Measurements from ENCODE around the gene NETO2. TPM values are rescaled to one million over a fixed set of nuclear protein-coding genes. Genes with fewer than 3 reads are reported as not detected.

The NETO2 gene
- total RNA-seq, 1 donor = 7.2 TPM

DNA sequence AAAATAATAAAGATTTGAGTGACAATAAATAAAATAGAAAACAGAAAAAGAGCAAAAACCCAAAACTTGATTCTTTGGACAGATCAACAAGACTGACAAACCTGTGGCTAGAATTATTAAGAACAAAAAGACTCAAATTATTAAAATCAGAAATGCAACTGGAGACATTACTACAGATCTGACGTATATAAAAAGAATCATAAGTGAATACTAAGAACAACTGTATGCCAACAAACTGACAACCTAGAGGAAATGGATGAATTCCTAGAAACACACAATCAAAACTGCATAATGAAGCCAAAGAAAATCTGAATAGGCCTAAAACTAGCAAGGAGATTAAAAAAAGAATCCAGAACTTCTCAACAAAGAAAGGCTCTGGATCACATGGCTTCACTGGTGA lies 47.4 kb downstream of the NETO2 start:
- Histone ChIP-seq H3K27me3 (ENCODE audit: insufficient read depth, low read length) (no peaks in the 10 kb centered on the region), H3K4me1 (ENCODE audit: insufficient read depth, low read length) (no peaks in the 10 kb centered on the region), H3K9me3 (ENCODE audit: low read depth, low read length) (no peaks in the 10 kb centered on the region), H3K4me3 (ENCODE audit: low read length) (no peak overlapping the region)

DNA sequence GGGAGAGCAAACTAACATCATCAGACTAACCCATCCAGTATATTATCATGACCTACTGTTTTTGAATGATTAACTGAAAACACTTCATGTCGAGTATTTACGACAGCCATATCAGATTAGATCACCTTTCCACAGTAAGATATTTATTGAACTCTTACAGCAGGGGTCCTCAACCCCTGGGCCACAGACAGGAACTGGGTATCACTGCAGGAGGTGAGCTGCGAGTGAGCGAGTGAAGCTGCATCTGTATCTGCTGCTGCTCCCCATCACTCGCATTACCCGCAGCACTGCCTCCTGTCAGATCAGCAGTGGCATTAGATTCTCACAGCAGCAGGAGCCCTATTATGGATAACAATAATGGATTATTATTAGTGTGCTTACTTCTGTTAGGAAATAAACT lies 59.5 kb downstream of the NETO2 start:
- H3K4me1 ChIP-seq (ENCODE audit: insufficient read depth, low read length) = no peaks in the 10 kb centered on the region
- H3K4me3 ChIP-seq (ENCODE audit: low read length) = no peak overlapping the region
- H3K27me3 ChIP-seq (ENCODE audit: insufficient read depth, low read length) = no peaks in the 10 kb centered on the region
- H3K9me3 ChIP-seq (ENCODE audit: low read depth, low read length) = no peaks in the 10 kb centered on the region

DNA sequence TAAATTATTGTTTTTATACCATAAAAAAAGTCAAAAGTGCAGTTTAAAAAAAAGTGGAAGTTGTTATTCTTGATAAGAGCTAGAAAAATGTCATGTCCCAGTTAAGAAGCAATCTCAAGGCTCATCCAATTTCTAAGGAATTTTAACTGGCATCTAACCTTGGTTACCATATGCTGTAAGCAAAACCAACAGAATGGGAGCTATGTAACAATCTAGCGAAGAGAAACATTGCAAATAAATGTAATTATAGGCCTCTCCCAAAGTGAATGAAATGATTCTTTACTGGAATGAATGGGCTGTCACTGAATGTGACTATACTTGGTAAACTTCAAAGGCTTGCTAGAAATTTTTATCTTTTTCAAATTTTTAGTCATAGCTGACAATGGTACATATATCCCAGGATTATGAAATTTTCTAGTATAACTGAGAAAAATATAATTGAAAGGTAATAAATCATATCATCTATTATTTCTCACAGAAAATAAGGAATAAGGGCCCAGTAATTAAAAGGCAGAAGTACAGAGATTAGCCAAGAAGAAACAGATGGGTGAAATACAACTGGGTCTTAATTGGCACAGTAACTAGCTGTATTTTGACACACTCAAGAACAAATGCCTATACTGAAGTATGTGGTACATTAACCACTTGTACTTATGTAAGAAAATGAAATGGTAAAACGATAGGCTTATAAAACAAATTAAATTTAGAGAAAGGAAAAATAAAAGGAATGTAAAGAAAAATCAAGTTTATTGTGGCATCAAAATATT lies 61.5 kb downstream of the NETO2 start:
- Histone ChIP-seq H3K4me1 (ENCODE audit: insufficient read depth, low read length) (no peaks in the 10 kb centered on the region), H3K27me3 (ENCODE audit: insufficient read depth, low read length) (no peaks in the 10 kb centered on the region), H3K9me3 (ENCODE audit: low read depth, low read length) (no peaks in the 10 kb centered on the region), H3K4me3 (ENCODE audit: low read length) (no peak overlapping the region)

DNA sequence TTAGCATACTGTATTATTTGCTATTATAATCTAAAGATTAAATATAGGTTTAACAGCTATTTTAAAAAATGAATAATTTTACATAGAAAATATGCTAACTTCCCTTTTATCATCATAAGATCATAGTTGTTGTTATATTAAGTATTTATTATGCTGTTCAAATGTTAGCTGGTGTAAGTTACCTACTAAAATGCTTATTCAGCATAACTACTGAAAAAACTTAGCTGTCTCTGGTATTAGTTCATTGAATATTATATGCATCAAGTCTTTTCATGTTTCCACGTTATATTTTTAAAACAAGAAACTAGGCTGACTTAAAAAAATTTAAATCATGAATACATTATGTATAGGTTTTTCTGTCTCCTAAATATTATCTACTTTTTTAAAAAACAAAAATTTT lies 62.6 kb downstream of the NETO2 start:
- no peaks in the 10 kb centered on the region for H3K9me3 ChIP-seq (ENCODE audit: low read depth, low read length)
- H3K4me1 ChIP-seq (ENCODE audit: insufficient read depth, low read length) = no peaks in the 10 kb centered on the region
- no peaks in the 10 kb centered on the region for H3K27me3 ChIP-seq (ENCODE audit: insufficient read depth, low read length)
- H3K4me3 ChIP-seq (ENCODE audit: low read length) = no peak overlapping the region

DNA sequence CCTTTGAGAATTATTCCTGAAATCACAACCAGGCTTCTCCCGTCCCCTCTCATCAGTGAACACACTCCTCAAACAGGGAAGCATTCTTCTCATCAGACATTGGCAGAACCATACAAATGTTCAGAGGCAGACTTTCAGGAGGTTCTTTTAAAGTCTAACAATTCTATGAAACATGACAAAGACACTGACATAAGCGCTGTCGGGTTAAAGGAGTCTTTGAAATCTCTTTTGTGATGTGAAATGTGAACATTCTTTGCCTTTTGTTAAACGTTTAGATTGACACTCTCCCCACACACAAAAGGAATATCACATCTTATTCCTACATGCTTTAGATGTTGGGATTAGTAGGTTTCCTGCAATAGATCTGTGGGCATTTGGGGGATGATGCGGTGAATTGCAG lies 63.9 kb downstream of the NETO2 start:
- no peaks in the 10 kb centered on the region for H3K9me3 ChIP-seq (ENCODE audit: low read depth, low read length)
- H3K4me1 ChIP-seq (ENCODE audit: insufficient read depth, low read length) = no peaks in the 10 kb centered on the region
- no peaks in the 10 kb centered on the region for H3K27me3 ChIP-seq (ENCODE audit: insufficient read depth, low read length)
- no peak overlapping the region for H3K4me3 ChIP-seq (ENCODE audit: low read length)

DNA sequence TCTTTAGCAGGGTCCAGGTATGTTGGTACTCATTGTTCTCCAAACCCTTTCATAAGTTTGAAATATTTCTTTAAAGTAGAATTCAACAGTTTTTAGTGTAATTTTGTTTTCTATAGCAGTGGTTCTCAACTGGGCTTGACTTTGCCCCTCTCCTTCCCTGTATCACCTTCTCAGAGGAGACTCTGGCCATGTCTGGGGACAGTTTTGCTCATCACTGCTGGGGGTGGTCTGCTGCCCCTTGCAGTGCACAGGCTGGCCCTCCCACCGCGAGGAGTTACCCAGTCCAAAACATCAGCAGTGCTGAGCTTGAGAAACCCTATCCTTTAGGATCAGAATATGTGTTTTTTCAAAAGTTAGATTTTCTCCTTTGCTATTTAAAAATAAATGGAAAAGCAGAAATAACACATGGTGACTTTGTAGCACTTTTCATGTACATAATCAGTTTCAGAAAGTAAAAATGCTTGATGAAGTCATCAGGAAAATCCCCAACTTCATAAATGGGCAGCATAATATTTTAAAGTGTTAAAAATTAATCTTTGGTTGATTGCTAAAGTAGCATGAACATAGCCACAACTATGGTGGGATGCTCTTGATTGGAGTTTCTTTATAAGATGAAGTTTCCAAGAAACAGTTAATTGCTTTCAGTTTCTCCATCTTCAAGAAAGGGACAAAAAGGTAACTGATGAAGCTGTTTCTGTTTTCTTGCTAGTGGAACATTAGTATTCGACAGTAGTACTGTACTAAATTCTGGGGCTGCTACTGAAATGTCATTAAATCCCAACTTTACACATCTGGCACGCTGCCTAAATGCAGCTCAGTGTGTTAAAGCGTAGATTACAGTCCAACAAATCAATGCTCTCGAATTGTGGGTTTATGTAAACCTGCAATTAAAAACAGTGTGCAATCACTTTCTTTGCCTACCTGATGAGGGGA lies 70.3 kb downstream of the NETO2 start:
- no peaks in the 10 kb centered on the region for H3K27me3 ChIP-seq (ENCODE audit: insufficient read depth, low read length)
- H3K4me3 ChIP-seq (ENCODE audit: low read length) = no peak overlapping the region
- H3K9me3 ChIP-seq (ENCODE audit: low read depth, low read length) = no peaks in the 10 kb centered on the region
- no peaks in the 10 kb centered on the region for H3K4me1 ChIP-seq (ENCODE audit: insufficient read depth, low read length)

DNA sequence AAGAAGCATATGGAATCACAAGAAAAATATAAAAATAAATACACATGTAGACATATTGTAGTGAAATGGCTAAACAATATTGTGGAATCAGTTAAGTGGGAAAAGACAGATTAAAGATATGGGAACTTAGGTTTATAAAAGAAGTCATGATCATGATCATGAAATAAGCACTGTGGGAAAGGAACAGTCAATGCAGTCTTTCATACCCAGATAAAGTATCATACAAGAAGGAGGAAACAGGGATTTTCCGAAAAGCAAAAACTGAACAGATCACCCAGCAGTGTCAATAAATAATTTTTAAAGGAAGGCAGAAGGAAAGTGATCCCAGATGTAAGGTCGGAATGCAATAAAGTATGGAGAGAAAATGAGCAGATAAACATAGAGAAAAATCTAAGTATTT lies 71.6 kb downstream of the NETO2 start:
- H3K4me1 ChIP-seq (ENCODE audit: insufficient read depth, low read length) = no peaks in the 10 kb centered on the region
- H3K9me3 ChIP-seq (ENCODE audit: low read depth, low read length) = no peaks in the 10 kb centered on the region
- no peaks in the 10 kb centered on the region for H3K27me3 ChIP-seq (ENCODE audit: insufficient read depth, low read length)
- H3K4me3 ChIP-seq (ENCODE audit: low read length) = no peak overlapping the region

DNA sequence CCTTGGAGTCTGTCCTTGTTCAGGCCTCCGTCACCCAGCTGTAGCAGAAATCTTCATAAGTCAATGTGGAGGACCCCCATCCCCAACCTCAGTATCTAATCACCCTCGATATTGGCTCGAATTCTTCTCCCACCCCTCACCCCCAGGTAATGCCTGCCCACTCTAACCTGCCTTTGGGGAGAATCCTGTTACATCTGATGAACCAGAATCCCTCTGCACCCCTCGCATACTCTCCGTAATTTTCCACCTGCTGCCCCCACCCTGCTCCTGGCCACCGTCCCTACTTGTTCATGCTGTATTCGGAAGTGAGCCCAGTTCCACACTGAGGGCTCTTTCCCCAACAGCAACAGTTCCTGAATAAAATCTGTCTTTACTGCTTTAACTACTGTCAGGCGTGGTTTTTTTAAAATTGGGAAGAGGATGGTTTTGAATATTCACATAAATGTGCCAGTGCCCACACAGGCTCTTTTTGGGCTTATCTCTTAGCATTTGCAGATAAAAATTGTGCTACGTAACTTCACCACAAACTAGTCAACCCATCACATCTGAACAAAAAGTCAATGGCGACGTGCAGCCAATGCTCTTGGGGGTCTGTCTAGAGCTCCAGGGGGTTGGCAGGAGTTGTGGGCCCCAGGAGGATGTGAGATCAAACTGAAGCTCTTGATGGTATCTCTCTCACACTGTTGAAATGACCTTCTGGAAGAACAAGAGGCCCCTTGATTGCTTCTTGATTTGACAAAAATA lies 73.7 kb downstream of the NETO2 start:
- Histone ChIP-seq H3K9me3 (ENCODE audit: low read depth, low read length) (no peaks in the 10 kb centered on the region), H3K4me1 (ENCODE audit: insufficient read depth, low read length) (no peaks in the 10 kb centered on the region), H3K4me3 (ENCODE audit: low read length) (no peak overlapping the region), H3K27me3 (ENCODE audit: insufficient read depth, low read length) (no peaks in the 10 kb centered on the region)

DNA sequence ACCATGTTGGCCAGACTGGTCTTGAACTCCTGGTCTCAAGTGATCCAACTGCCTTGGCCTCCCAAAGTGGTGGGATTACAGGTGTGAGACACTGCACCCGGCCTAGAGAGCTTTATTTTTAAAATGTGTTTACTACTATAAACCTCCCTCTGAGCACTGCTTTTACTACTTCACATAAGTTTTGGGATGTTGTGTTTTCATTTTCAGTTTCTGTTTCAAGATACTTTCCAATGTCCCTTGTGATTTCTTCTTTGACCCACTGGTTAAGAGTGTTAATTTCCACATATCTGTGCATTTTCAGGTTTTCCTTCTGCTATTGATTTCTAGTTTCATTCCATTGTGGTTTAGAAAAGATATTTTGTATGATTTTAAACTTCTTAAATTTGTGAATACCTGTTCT lies 74.4 kb downstream of the NETO2 start:
- H3K4me1 ChIP-seq (ENCODE audit: insufficient read depth, low read length) = no peaks in the 10 kb centered on the region
- no peaks in the 10 kb centered on the region for H3K9me3 ChIP-seq (ENCODE audit: low read depth, low read length)
- no peak overlapping the region for H3K4me3 ChIP-seq (ENCODE audit: low read length)

DNA sequence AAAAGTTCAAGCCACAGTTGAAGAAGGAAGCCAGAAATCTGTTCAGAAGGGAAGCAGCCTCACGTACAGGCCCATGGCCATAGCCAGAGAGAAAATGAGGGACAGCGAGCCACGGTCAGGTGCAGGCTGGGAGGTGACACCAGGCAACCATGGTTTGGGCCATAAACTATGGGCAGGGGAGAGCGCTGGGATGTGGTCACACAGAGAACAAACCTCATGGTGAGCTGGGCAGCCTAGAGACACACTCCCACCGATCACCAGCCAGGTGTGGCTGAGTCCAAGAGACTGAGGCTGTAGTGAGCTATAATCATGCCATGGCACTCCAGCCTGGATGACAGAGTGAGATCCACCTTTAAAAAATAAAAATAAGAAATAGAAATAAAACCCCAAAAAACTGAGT lies 76.5 kb downstream of the NETO2 start:
- Histone ChIP-seq H3K4me1 (ENCODE audit: insufficient read depth, low read length) (no peaks in the 10 kb centered on the region), H3K9me3 (ENCODE audit: low read depth, low read length) (no peaks in the 10 kb centered on the region), H3K27me3 (ENCODE audit: insufficient read depth, low read length) (no peaks in the 10 kb centered on the region), H3K4me3 (ENCODE audit: low read length) (no peak overlapping the region)

More for the DNA sequence above, 74.4 kb downstream of the NETO2 start:
- H3K27me3 ChIP-seq (ENCODE audit: insufficient read depth, low read length) = no peaks in the 10 kb centered on the region

DNA sequence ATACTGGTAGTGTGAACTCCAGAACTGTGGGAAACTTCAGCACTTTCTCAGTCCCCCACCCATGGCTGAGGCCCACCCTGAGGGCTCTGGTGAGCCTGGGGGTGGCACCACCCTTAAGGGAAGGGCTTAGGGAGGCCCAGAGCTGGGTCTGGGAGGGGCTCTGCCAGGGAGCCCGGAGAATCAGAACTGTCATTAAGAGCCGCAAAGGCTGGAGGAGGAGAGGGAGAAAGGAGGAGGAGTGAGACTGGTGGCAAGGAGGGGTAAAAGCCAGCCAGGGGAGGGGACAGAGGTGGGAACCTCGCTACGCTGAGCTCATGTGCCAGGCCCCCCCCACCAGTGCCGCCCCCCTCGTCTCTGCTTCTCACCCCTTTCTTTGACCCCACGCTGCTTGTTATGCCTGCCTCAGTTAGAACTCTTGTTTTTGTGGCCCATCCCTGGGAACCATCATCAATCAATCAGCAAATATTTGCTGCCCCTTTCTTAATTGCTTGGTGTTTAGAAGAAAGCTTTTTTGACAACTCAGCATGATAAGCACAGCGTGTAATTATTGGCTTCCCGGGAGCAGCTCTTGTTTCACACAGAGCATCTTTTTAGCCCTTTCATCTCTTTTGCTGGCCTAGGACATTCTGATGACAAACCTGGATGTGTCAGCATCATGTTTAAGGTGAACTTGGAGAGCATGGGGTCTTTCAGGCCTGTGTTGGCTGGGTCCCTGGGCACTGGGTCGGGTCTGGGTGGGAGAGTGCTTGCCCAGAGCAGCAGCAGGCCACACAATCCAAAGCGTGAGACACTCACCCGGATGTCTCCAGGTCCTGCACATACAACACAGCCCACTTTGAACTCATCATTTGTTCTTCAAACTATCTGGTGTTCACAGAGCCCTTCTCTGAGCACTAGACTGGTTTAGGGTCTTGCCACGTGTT lies 77.7 kb downstream of the NETO2 start:
- Histone ChIP-seq H3K4me3 (ENCODE audit: low read length) (no peak overlapping the region), H3K4me1 (ENCODE audit: insufficient read depth, low read length) (no peaks in the 10 kb centered on the region), H3K27me3 (ENCODE audit: insufficient read depth, low read length) (no peaks in the 10 kb centered on the region), H3K9me3 (ENCODE audit: low read depth, low read length) (no peaks in the 10 kb centered on the region)

DNA sequence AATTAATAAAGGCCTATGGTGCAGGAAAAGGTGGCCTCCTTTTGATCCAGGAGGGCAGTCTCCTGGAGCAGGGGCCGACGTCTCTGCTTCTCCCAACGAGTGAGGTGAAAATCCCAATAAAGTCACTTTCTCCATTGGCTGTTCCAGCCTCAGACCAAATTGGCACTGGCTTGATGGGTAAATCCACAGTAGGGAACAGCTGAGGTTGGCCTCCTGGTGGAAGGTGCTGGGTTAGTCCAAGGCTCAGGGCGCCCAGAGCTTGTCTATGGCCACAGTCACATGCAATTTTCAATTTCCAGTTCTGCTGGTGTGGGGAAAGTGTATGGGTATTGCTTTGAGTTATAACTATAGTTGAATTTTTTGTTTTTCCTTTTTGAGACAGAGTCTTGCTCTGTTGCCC lies 79.0 kb downstream of the NETO2 start:
- H3K4me3 ChIP-seq (ENCODE audit: low read length) = no peak overlapping the region

DNA sequence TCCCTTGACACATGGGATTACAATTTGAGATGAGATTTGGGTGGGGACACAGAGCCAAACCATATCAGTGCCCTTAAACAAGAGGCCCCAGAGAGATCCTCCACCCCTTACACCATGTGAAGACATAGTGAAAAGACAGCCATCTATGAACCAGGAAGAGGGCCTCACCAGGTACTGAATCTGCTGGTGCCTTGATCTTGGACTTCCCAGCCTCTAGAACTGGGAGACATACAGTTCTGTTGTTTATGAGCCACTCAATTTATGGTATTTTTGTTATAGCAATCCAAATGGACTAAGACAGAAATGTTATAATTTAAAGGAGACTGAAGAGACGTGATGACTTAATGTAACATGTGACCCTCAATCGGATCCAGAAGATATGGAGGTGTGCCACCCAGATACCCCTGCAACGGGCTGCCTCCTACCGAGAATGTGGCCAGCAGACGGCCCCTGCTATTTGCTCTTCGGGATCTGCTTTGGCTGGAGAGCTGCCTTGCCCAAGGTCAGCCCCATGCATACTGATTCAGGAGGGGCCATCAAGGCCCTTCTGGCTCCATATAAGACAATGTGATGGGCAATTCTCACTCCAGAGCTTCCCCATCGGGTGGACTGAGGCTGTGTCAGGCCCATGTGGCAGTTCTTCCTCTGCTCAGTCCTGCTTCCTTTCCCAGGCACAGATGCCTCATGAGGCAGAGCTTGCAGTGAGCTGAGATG lies 80.6 kb downstream of the NETO2 start:
- Histone ChIP-seq H3K4me3 (ENCODE audit: low read length) (no peak overlapping the region), H3K27me3 (ENCODE audit: insufficient read depth, low read length) (no peaks in the 10 kb centered on the region), H3K4me1 (ENCODE audit: insufficient read depth, low read length) (no peaks in the 10 kb centered on the region), H3K9me3 (ENCODE audit: low read depth, low read length) (no peaks in the 10 kb centered on the region)

More for the DNA sequence above, 79.0 kb downstream of the NETO2 start:
- no peaks in the 10 kb centered on the region for H3K4me1 ChIP-seq (ENCODE audit: insufficient read depth, low read length)
- no peaks in the 10 kb centered on the region for H3K27me3 ChIP-seq (ENCODE audit: insufficient read depth, low read length)
- no peaks in the 10 kb centered on the region for H3K9me3 ChIP-seq (ENCODE audit: low read depth, low read length)

DNA sequence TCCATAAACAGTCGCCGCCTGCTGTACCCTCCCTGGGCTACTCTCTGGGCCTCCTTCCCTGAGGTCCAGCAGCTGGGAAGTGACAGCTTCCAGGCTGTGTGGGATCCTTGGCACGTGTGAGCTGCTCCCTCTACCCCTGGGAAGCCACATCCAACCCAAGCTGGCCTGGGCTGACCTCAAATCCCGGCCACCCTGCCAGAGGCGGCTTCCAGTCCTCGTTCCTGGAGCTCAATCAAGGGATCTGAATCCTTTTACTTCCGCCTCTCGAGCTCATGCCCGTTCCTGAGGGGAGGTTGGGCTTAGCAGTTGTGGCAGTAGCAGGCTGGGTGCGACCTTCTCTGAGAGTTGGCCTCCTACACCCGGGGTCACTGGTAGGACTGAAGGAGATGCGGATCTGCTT lies 82.5 kb downstream of the NETO2 start:
- Histone ChIP-seq H3K27me3 (ENCODE audit: insufficient read depth, low read length) (no peaks in the 10 kb centered on the region), H3K4me1 (ENCODE audit: insufficient read depth, low read length) (no peaks in the 10 kb centered on the region), H3K9me3 (ENCODE audit: low read depth, low read length) (no peaks in the 10 kb centered on the region), H3K4me3 (ENCODE audit: low read length) (no peak overlapping the region)
